Measurements from ENCODE around the gene C6orf47.

DNA sequence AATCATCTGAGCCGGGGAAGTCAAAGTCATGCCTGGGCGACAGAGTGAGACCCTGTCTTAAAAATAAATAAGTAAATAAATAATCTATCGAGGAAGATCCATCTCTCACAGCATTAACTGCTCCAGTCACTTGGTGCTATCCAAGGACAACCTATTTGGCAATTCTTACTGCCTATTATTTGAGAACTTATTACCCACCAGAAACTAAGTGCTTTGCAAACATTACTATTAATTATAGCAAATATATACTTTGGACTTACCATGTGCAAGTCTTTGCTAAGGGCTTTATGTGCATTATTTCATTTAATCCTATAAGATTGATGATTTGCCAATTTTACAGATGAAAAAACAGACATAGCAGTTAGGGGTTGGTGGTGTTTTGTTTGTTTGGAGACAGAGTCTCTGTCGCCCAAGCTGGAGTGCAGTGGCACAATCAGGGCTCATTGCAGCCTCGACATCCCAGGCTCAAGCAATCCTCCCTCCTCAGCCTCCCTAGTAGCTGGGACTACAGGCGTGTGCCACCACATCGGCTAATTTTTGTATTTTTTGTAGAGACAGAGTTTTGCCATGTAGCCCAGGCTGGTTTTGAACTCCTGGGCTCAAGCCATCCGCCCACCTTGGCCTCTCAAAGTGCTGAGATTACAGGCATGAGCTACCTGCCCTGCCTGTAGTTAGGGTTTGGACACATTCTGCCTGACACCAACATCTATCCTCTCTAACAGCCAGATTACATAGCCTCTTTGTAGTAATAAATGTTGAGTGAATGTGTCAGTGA lies 5.8 kb downstream of the C6orf47 start:
- TF ChIP-seq, protein P1, sequence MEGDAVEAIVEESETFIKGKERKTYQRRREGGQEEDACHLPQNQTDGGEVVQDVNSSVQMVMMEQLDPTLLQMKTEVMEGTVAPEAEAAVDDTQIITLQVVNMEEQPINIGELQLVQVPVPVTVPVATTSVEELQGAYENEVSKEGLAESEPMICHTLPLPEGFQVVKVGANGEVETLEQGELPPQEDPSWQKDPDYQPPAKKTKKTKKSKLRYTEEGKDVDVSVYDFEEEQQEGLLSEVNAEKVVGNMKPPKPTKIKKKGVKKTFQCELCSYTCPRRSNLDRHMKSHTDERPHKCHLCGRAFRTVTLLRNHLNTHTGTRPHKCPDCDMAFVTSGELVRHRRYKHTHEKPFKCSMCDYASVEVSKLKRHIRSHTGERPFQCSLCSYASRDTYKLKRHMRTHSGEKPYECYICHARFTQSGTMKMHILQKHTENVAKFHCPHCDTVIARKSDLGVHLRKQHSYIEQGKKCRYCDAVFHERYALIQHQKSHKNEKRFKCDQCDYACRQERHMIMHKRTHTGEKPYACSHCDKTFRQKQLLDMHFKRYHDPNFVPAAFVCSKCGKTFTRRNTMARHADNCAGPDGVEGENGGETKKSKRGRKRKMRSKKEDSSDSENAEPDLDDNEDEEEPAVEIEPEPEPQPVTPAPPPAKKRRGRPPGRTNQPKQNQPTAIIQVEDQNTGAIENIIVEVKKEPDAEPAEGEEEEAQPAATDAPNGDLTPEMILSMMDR (IDR thresholded peaks at IDR 0.05): no peak
- no peak for TF ChIP-seq POLR2A (IDR thresholded peaks at IDR 0.05)

Data from uterus (tissue), 2 donors.